ENCODE results near the gene RPS10. TPM values are rescaled to one million over a fixed set of nuclear protein-coding genes. Genes with fewer than 3 reads are reported as not detected.

RPS10 gene
- polyA plus RNA-seq (2013, experiment 1 of 4), result 2,554 TPM
- 2,582 TPM for polyA plus RNA-seq (2013, experiment 2 of 4)
- polyA plus RNA-seq (2013, experiment 3 of 4), result 2,604 TPM
- polyA plus RNA-seq (2013, experiment 4 of 4), result 2,885 TPM

DNA sequence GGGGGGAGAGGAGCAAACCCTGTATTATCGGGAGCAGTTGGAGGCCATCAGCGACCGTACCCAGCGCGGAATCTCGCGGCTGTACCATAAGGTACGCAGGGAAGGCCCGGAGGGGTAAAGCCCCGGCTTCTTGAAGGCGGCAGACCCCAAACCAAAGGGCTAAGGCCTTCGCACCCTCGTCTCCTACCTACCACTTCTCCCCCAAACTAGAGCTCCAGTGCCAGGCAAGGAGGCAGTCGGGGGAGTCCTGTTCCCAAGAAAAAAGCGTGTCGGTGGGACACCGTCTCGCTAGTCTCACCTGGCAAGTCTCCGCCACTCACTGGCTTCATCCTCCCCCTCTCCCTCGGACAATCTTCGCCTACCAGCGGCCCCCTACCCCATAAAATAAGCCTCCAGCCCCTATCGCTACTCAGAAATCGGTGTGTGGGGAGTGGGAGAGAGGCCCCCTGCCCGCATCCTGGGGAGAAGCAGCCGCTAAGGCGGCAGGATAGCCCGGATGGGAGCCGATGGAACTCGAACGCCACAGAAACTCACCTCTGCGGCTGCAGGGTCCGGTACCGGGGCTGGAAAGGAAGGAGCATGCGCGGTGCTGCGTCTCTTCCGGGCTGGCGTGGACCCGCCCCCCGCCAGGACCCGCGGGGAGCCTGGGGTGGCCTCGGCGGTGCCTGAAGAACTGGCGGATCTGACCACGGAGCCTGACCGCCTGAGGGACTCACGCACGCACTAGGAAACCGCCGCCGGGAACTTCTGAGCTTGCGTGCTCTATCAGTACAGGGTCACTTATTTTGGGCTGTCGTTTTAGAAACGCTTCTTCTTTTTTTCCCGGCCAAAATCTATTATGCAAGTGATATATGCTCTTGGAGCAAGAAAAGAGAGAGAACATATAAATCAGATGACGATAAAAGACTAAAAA, at the start of gene RPS10:
Gene RPS10 (minus strand): TSS at position 572 of the 913 bp plus-strand sequence. CDS start 848 bp downstream, outside the sequence.
- Histone ChIP-seq H3K36me3 (ENCODE audit: control insufficient read depth, insufficient read depth, low read length) (peaks cover 36% of the 10 kb centered on the region), H3K4me1 (ENCODE audit: control insufficient read depth, insufficient read depth, low read length) (peaks cover 8% of the 10 kb centered on the region), H3K4me3 (ENCODE audit: insufficient read depth, low read depth, low read length) (peak within 1 kb of the TSS; percentile 98), H3K9me3 (ENCODE audit: control insufficient read depth, low read length) (no peaks in the 10 kb centered on the region), H3K27ac (ENCODE audit: insufficient read depth, low read depth, low read length, poor library complexity, severe bottlenecking) (peak within 1 kb of the TSS; percentile 90), H3K27me3 (ENCODE audit: control insufficient read depth, insufficient read depth, low read length, poor library complexity, severe bottlenecking) (no peaks in the 10 kb centered on the region)
- 1 to 2% methylated on average over 53 to 55 of the region's 58 CpGs for WGBS, 2 experiments

- Histone ChIP-seq H3K36me3 (ENCODE audit: control insufficient read depth, insufficient read depth, low read length) (no peaks in the 10 kb centered on the region), H3K27me3 (ENCODE audit: control insufficient read depth, insufficient read depth, low read length, poor library complexity, severe bottlenecking) (no peaks in the 10 kb centered on the region), H3K27ac (ENCODE audit: insufficient read depth, low read depth, low read length, poor library complexity, severe bottlenecking) (no peak overlapping the region), H3K4me3 (ENCODE audit: insufficient read depth, low read depth, low read length) (no peak overlapping the region), H3K9me3 (ENCODE audit: control insufficient read depth, low read length) (no peaks in the 10 kb centered on the region), H3K4me1 (ENCODE audit: control insufficient read depth, insufficient read depth, low read length) (peaks cover 3% of the 10 kb centered on the region)
- 54 to 57% methylated on average over 4 to 5 of the region's 5 CpGs for WGBS, 2 experiments
Measured at GRCh38 chr6:34475238-34475682, 49.4 kb upstream of the RPS10 start.

DNA sequence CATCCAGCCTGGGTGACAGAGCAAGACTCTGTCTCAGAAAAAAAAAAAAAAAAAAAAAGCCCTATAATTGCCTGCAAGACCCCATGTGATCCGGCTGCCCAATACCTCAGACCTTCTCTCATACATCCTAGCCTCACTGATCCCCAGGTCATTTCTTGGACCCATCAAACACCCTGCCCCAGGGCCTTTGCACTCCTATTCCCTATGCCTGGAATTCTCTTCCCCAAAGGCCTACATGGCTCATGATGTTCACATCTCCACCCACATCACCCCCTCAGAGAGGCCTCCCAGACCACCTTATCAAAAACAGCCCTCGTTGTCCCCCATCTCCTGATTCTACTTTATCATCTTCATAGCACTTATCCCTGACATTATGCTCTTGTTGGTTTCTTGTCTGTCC, 48.9 kb upstream of the RPS10 start:
- Histone ChIP-seq H3K27ac (ENCODE audit: insufficient read depth, low read depth, low read length, poor library complexity, severe bottlenecking) (no peak overlapping the region), H3K9me3 (ENCODE audit: control insufficient read depth, low read length) (no peaks in the 10 kb centered on the region), H3K4me1 (ENCODE audit: control insufficient read depth, insufficient read depth, low read length) (peaks cover 3% of the 10 kb centered on the region), H3K27me3 (ENCODE audit: control insufficient read depth, insufficient read depth, low read length, poor library complexity, severe bottlenecking) (no peaks in the 10 kb centered on the region), H3K36me3 (ENCODE audit: control insufficient read depth, insufficient read depth, low read length) (no peaks in the 10 kb centered on the region), H3K4me3 (ENCODE audit: insufficient read depth, low read depth, low read length) (no peak overlapping the region)
- WGBS, 2 experiments, result 92 to 95% methylated on average over 2 of the region's 2 CpGs

DNA sequence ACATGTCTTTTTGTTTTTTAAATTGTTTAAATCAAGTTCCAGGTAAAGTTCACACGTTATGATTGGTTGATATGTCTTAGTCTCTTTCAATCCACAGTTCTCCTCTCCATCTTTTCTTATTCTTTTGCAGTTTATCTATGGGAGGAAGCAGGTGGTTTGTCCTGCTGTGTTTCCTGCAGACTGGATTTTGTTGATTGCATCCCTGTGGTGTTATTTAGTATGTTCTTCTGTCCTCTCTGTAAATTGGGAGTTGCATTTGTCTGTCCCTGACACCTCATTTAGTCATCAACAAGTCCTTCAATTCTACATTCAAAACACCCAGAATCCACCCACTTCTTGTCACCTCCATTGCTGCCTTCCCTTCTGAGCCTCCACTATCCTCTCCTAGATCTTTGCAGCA, 48.1 kb upstream of the RPS10 start:
- WGBS, 2 experiments, result 71% methylated on average over 1 of the region's 1 CpG; no CpG with 5 or more reads in 1 of the 2 experiments

GRCh38 chr6:34472425-34472824, 46.6 kb upstream of the RPS10 start:
- no peak overlapping the region for H3K4me3 ChIP-seq (ENCODE audit: insufficient read depth, low read depth, low read length)
- no peaks in the 10 kb centered on the region for H3K36me3 ChIP-seq (ENCODE audit: control insufficient read depth, insufficient read depth, low read length)
- H3K4me1 ChIP-seq (ENCODE audit: control insufficient read depth, insufficient read depth, low read length), result peaks cover 3% of the 10 kb centered on the region
- WGBS, 2 experiments, result 84 to 97% methylated on average over 5 of the region's 5 CpGs
- H3K9me3 ChIP-seq (ENCODE audit: control insufficient read depth, low read length), result no peaks in the 10 kb centered on the region
- H3K27me3 ChIP-seq (ENCODE audit: control insufficient read depth, insufficient read depth, low read length, poor library complexity, severe bottlenecking), result no peaks in the 10 kb centered on the region
- H3K27ac ChIP-seq (ENCODE audit: insufficient read depth, low read depth, low read length, poor library complexity, severe bottlenecking), result no peak overlapping the region

More for the DNA sequence above, 48.1 kb upstream of the RPS10 start:
- Histone ChIP-seq H3K4me1 (ENCODE audit: control insufficient read depth, insufficient read depth, low read length) (peaks cover 3% of the 10 kb centered on the region), H3K4me3 (ENCODE audit: insufficient read depth, low read depth, low read length) (no peak overlapping the region), H3K36me3 (ENCODE audit: control insufficient read depth, insufficient read depth, low read length) (no peaks in the 10 kb centered on the region), H3K27me3 (ENCODE audit: control insufficient read depth, insufficient read depth, low read length, poor library complexity, severe bottlenecking) (no peaks in the 10 kb centered on the region), H3K9me3 (ENCODE audit: control insufficient read depth, low read length) (no peaks in the 10 kb centered on the region), H3K27ac (ENCODE audit: insufficient read depth, low read depth, low read length, poor library complexity, severe bottlenecking) (no peak overlapping the region)

GRCh38 chr6:34469499-34469898, 43.6 kb upstream of the RPS10 start:
- WGBS, 2 experiments, result 87 to 93% methylated on average over 3 of the region's 3 CpGs
- Histone ChIP-seq H3K27me3 (ENCODE audit: control insufficient read depth, insufficient read depth, low read length, poor library complexity, severe bottlenecking) (peaks cover 24% of the 10 kb centered on the region), H3K4me1 (ENCODE audit: control insufficient read depth, insufficient read depth, low read length) (peaks cover 4% of the 10 kb centered on the region), H3K9me3 (ENCODE audit: control insufficient read depth, low read length) (no peaks in the 10 kb centered on the region), H3K4me3 (ENCODE audit: insufficient read depth, low read depth, low read length) (no peak overlapping the region), H3K36me3 (ENCODE audit: control insufficient read depth, insufficient read depth, low read length) (no peaks in the 10 kb centered on the region), H3K27ac (ENCODE audit: insufficient read depth, low read depth, low read length, poor library complexity, severe bottlenecking) (no peak overlapping the region)

DNA sequence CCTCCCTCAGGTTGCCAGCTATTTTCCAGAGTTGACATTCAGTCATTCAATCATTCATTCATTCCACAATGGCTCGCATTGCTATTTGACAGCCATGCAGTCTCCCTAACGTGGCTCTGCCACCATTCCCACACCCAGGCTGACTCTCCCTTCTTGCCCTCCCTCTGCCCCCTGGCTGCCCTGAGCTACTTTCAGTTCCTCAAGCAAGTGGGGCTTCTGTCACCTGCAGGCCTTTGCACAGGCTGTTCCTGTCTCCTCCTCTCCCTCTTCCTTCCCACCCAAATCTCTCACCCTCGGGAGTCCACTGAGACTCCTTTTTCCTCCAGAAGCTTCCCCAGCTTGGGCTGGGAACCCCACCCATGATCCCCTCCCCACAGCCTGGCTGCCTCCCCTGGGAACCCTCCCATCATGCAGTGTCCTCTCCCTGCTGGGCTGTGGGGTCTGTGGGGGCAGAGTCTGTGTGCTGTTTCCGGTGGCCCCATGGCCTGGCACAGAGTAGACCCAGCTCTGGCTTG, 42.6 kb upstream of the RPS10 start:
- H3K4me1 ChIP-seq (ENCODE audit: control insufficient read depth, insufficient read depth, low read length), result peaks cover 4% of the 10 kb centered on the region
- WGBS, 2 experiments, result 90 to 92% methylated on average over 3 to 4 of the region's 4 CpGs
- H3K4me3 ChIP-seq (ENCODE audit: insufficient read depth, low read depth, low read length), result no peak overlapping the region
- H3K9me3 ChIP-seq (ENCODE audit: control insufficient read depth, low read length), result no peaks in the 10 kb centered on the region
- no peaks in the 10 kb centered on the region for H3K36me3 ChIP-seq (ENCODE audit: control insufficient read depth, insufficient read depth, low read length)
- peaks cover 24% of the 10 kb centered on the region for H3K27me3 ChIP-seq (ENCODE audit: control insufficient read depth, insufficient read depth, low read length, poor library complexity, severe bottlenecking)
- no peak overlapping the region for H3K27ac ChIP-seq (ENCODE audit: insufficient read depth, low read depth, low read length, poor library complexity, severe bottlenecking)

DNA sequence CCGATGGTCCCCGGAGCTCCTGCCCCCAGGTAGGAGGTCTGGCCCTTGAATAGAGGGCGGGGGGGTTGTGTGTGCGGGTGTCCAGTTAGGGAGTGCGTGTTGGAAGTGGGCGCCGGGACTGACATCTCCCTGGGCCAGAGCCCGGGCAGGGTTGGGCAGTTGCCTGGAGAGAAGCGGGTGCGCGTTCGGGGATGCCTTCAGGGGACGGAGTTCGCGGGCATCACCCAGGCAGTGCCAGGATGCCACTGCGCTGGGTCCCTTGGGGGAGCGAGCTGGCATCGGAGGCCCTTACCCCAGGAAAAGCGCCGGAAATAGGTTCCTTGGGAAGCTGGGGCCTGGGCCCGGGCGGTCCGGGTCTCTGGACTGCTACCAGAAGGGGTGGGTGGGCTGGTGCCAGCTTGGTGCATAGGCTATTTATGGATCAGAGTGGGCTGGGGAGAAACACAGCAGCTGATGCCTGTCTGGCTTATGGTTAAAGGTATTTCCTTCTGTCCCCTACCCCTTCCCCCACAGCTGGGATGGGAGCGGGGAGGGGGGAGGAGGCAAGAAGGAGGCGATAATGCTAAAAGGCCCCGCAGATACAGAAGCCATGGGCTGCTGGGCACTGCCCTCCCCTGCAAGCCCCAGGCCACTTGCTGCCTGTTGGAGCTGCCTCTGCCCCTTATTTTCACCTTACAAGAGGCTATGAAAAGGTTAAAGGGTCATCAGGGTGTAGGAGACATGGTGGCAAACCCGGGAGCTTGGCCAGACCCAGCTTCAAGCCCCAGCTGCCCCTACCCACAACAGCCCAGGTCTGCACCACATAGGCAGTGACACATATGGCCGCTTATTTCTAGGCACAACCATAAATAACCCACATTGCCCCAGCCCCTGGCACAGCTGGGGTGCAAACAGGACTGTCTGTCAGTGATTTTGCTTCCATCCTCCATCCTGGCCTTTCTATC, 40.6 kb upstream of the RPS10 start:
- H3K27me3 ChIP-seq (ENCODE audit: control insufficient read depth, insufficient read depth, low read length, poor library complexity, severe bottlenecking), result peaks cover 24% of the 10 kb centered on the region
- no peak overlapping the region for H3K27ac ChIP-seq (ENCODE audit: insufficient read depth, low read depth, low read length, poor library complexity, severe bottlenecking)
- H3K9me3 ChIP-seq (ENCODE audit: control insufficient read depth, low read length), result no peaks in the 10 kb centered on the region
- WGBS, 2 experiments, result 35 to 37% methylated on average over 28 of the region's 28 CpGs
- peaks cover 4% of the 10 kb centered on the region for H3K4me1 ChIP-seq (ENCODE audit: control insufficient read depth, insufficient read depth, low read length)
- peak overlapping the region; percentile 39 for H3K4me3 ChIP-seq (ENCODE audit: insufficient read depth, low read depth, low read length)
- no peaks in the 10 kb centered on the region for H3K36me3 ChIP-seq (ENCODE audit: control insufficient read depth, insufficient read depth, low read length)

DNA sequence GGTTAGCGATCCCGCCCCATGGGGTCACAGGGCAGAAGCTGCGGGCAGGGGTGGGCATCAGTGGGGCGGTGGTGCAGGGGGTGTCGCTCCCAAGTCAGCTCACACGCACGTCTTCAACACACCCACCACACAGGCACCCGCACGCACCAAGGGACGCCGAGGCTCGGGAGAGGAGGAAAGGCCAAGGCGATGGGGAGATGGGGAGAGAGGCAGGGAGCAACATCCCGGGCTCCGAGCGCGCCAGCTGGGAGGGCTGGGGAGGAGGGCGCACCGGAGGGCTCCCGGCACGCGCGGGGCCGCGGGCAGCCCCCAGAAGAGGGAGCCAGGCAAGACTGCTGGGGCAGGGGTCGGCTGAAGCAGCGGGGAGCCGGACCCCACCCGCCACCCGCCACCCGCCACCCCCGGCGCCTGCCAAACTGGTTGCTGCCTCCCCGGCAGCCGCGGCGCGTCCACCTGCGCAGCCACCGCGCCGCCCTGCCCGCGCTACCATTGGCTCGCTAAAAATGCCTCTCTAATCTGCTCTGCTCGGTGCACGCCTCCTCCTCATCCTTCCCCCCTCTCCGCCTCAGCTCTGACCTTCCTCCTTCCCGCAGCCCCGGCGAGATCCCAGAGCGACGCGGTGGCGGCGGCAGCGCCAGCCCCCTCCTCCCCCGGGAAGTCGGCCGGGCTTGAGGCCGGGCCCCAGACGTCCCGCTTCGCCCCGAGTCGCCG, 39.8 kb upstream of the RPS10 start, which contains the start of gene PACSIN1:
Gene PACSIN1 (plus strand): TSS at position 546 of the 711 bp plus-strand sequence. CDS start 60,230 bp downstream, outside the sequence.
- WGBS, 2 experiments, result 2% methylated on average over 67 of the region's 67 CpGs

More for the DNA sequence above, 39.8 kb upstream of the RPS10 start, which contains the start of gene PACSIN1:
- Histone ChIP-seq H3K27ac (ENCODE audit: insufficient read depth, low read depth, low read length, poor library complexity, severe bottlenecking) (no peak within 1 kb of the TSS), H3K4me3 (ENCODE audit: insufficient read depth, low read depth, low read length) (peak within 1 kb of the TSS; percentile 39), H3K27me3 (ENCODE audit: control insufficient read depth, insufficient read depth, low read length, poor library complexity, severe bottlenecking) (peaks cover 24% of the 10 kb centered on the region), H3K36me3 (ENCODE audit: control insufficient read depth, insufficient read depth, low read length) (no peaks in the 10 kb centered on the region), H3K4me1 (ENCODE audit: control insufficient read depth, insufficient read depth, low read length) (peaks cover 4% of the 10 kb centered on the region), H3K9me3 (ENCODE audit: control insufficient read depth, low read length) (no peaks in the 10 kb centered on the region)

Data from ectodermal cell (in vitro differentiated cells).